SK-N-MC (cell line): ENCODE data around the gene SPNS3.

Source experiments
- EZH2 ChIP-seq: fragments of 200-600 bp; sonication (generic); IDR thresholded peaks from one replicate; pipeline ENCODE4 v1.6.1; 2017; ENCODE audit warnings: antibody characterized with exemption
- POLR2AphosphoS5 ChIP-seq: IDR thresholded peaks from 2 replicates; pipeline ENCODE4 v1.6.1; 2012; ENCODE audit warnings: mild to moderate bottlenecking, low read depth, low read length, borderline replicate concordance

DNA sequence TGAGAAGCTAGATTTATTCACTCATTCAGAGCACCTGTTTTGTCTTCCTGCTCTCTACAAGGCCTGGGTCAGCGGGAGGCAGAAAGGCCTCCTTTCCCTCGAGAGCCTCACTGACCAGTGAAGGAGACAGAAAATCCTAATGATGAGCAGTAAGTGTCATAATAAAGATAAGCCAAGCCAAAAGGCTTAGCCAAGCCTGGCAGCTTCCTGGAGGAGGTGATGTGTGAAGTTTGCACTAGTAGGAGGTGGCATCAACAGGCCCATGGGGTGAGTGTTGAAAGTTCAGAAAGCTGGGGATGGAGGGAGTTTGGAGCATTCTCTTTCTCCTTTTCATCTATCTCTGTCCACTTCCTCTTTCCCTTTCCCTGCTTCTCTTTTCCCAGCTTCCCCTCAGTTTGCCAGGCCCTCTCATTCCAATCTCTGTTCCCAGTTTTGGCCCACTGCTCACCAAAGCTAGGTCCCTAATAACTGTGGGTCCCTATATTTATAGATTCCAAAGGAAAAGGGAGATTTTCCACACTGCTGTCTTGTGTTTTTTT, 16.5 kb upstream of the SPNS3 start:
- TF ChIP-seq EZH2 (no peak), POLR2AphosphoS5 (no peak)
